ENCODE data around the gene POLA1. TPM values are rescaled to one million over a fixed set of nuclear protein-coding genes. Genes with fewer than 3 reads are reported as not detected.
"Not testable (repeated sequence)": the region's sequence is repeated elsewhere in the genome, so short reads cannot be mapped to it uniquely, and the experiment has no call there.

Gene POLA1
- total and polyA plus RNA-seq, 2 donors from 2014 or later, result 2.2 to 9.7 TPM

DNA sequence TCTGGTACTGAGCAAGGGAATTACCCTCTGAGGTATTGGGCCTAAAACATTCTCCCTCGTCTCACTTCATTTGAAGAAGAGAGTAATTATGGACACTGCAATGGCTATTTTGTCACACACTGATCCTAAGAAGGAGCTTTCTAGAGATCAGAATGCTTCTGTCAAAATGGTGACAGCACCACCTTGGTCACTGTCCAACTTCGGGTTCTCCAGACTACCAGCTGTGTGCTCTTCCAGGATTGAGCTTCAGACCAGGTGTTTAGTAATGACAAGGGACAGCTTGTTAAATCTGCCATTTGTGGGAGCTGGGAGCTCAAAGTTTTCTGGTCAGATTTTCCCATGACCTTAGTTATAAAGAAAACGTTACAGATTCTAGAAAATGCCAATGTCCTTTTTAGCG lies 105.4 kb downstream of the POLA1 start:
- Histone ChIP-seq H3K9me3 (ENCODE audit: control insufficient read depth in 2 of 3, insufficient read depth in 1 of 3, low read length in 3 of 3) (no peaks in the 10 kb centered on the region), H3K27ac (ENCODE audit: low read depth in 2 of 2, low read length in 2 of 2) (no peak overlapping the region), H3K4me1 (ENCODE audit: control insufficient read depth in 2 of 3, insufficient read depth in 2 of 3, low read depth in 1 of 3, low read length in 3 of 3) (no peaks in the 10 kb centered on the region), H3K36me3 (ENCODE audit: control insufficient read depth in 2 of 3, insufficient read depth in 3 of 3, low read length in 3 of 3) (no peaks in the 10 kb centered on the region), H3K9ac (ENCODE audit: low read length in 3 of 3) (no peak overlapping the region), H3K4me3 (ENCODE audit: low read length in 3 of 3) (no peak overlapping the region), H3K27me3 (ENCODE audit: control insufficient read depth, insufficient read depth, low read length) (no peaks in the 10 kb centered on the region)
- DNase-seq (no peak), FAIRE-seq (no peak)
- TF ChIP-seq, protein P1, sequence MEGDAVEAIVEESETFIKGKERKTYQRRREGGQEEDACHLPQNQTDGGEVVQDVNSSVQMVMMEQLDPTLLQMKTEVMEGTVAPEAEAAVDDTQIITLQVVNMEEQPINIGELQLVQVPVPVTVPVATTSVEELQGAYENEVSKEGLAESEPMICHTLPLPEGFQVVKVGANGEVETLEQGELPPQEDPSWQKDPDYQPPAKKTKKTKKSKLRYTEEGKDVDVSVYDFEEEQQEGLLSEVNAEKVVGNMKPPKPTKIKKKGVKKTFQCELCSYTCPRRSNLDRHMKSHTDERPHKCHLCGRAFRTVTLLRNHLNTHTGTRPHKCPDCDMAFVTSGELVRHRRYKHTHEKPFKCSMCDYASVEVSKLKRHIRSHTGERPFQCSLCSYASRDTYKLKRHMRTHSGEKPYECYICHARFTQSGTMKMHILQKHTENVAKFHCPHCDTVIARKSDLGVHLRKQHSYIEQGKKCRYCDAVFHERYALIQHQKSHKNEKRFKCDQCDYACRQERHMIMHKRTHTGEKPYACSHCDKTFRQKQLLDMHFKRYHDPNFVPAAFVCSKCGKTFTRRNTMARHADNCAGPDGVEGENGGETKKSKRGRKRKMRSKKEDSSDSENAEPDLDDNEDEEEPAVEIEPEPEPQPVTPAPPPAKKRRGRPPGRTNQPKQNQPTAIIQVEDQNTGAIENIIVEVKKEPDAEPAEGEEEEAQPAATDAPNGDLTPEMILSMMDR (IDR thresholded peaks at IDR 0.05; ENCODE audit: borderline replicate concordance, extremely low read depth, insufficient read depth), result no peak
- intact Hi-C loops (cut with DNase I), result no loop called here

DNA sequence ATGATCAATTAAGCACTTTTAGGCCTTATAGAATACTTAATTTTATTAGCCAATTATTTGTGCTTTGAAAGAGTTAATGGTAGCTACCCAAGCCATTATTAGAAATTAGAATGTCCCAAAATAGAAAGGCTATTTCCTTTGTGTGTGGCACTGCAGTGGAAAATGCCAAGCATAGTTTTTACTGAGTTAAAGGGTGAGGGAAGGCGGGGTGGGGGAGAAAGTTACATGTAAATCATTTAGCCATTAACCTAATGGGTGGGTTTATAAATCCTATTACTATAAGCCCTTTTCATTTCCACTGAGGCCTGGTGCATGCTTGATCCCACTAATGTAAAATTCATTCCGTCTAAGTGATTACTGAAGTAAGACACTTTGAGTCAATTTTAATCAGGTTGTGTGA lies 105.8 kb downstream of the POLA1 start:
- Histone ChIP-seq H3K27ac (ENCODE audit: low read depth in 2 of 2, low read length in 2 of 2) (no peak overlapping the region), H3K9me3 (ENCODE audit: control insufficient read depth in 2 of 3, insufficient read depth in 1 of 3, low read length in 3 of 3) (no peaks in the 10 kb centered on the region), H3K4me3 (ENCODE audit: low read length in 3 of 3) (no peak overlapping the region), H3K27me3 (ENCODE audit: control insufficient read depth, insufficient read depth, low read length) (no peaks in the 10 kb centered on the region), H3K9ac (ENCODE audit: low read length in 3 of 3) (no peak overlapping the region), H3K36me3 (ENCODE audit: control insufficient read depth in 2 of 3, insufficient read depth in 3 of 3, low read length in 3 of 3) (no peaks in the 10 kb centered on the region), H3K4me1 (ENCODE audit: control insufficient read depth in 2 of 3, insufficient read depth in 2 of 3, low read depth in 1 of 3, low read length in 3 of 3) (no peaks in the 10 kb centered on the region)
- intact Hi-C loops (cut with DNase I), result no loop called here
- DNase-seq, result peak in 2 of 5 donors; percentile 18 to 21
- peak; percentile 46 for FAIRE-seq
- TF ChIP-seq, protein P1 (IDR thresholded peaks at IDR 0.05; ENCODE audit: borderline replicate concordance, extremely low read depth, insufficient read depth), result no peak

DNA sequence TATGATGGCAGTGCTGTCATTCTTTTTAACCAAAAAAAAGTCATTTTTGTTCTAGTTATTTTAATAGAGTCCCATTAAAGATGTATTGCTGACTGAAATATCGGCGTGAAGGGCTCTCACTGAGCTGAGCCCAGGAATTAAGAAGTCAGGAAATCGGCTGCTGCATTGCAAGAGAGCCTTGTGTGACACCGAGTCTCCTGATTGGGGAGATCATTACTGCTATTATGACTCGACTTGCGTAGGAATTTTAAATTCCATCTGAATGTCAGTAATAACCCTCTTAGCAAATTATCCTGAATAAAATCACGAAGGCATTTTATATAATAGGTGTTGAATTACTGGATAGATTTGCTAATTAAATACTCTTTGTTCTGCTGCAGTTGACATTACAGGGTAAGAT lies 111.5 kb downstream of the POLA1 start:
- Histone ChIP-seq H3K9ac (ENCODE audit: low read length in 3 of 3) (no peak overlapping the region), H3K27ac (ENCODE audit: low read depth in 2 of 2, low read length in 2 of 2) (no peak overlapping the region), H3K36me3 (ENCODE audit: control insufficient read depth in 2 of 3, insufficient read depth in 3 of 3, low read length in 3 of 3) (no peaks in the 10 kb centered on the region), H3K4me3 (ENCODE audit: low read length in 3 of 3) (no peak overlapping the region), H3K9me3 (ENCODE audit: control insufficient read depth in 2 of 3, insufficient read depth in 1 of 3, low read length in 3 of 3) (no peaks in the 10 kb centered on the region), H3K4me1 (ENCODE audit: control insufficient read depth in 2 of 3, insufficient read depth in 2 of 3, low read depth in 1 of 3, low read length in 3 of 3) (peaks cover 0 to 3% (median 0%) of the 10 kb centered on the region in 3 donors), H3K27me3 (ENCODE audit: control insufficient read depth, insufficient read depth, low read length) (no peaks in the 10 kb centered on the region)
- DNase-seq, result no peak
- TF ChIP-seq, protein P1 (IDR thresholded peaks at IDR 0.05; ENCODE audit: borderline replicate concordance, extremely low read depth, insufficient read depth), result no peak
- intact Hi-C loops (cut with DNase I), result no loop called here
- no peak for FAIRE-seq

DNA sequence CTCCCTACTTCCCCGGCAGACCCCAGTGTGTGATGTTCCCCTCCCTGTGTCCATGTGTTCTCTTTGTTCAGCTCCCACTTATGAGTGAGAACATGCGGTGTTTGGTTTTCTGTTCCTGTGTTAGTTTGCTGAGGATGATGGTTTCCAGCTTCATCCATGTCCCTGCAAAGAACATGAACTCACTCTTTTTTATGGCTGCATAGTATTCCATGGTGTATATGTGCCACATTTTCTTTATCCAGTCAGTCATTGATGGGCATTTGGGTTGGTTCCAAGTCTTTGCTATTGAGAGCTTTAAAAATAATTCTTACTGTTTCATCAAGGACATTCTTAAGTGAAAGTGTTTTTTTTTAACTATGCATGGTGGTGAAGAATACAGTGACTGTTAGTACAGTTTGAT lies 126.1 kb downstream of the POLA1 start:
- H3K4me1 ChIP-seq (ENCODE audit: control insufficient read depth in 2 of 3, insufficient read depth in 2 of 3, low read depth in 1 of 3, low read length in 3 of 3); H3K36me3 ChIP-seq (ENCODE audit: control insufficient read depth in 2 of 3, insufficient read depth in 3 of 3, low read length in 3 of 3); H3K4me3 ChIP-seq (ENCODE audit: low read length in 3 of 3); FAIRE-seq; H3K27ac ChIP-seq (ENCODE audit: low read depth in 2 of 2, low read length in 2 of 2); H3K9ac ChIP-seq (ENCODE audit: low read length in 3 of 3); DNase-seq; H3K9me3 ChIP-seq (ENCODE audit: control insufficient read depth in 2 of 3, insufficient read depth in 1 of 3, low read length in 3 of 3); intact Hi-C loops (cut with DNase I); H3K27me3 ChIP-seq (ENCODE audit: control insufficient read depth, insufficient read depth, low read length): not testable (repeated sequence)

Measured in kidney (tissue), 14 donors.